ENCODE results near the gene EVI5L. TPM values are rescaled to one million over a fixed set of nuclear protein-coding genes. Genes with fewer than 3 reads are reported as not detected.

The EVI5L gene
- polyA plus RNA-seq, 1 of the 3 experiments (the other 2 are of a cell fraction), result 9.7 TPM

- ChIA-PET CTCF (interaction anchor here (1.5 to 2.1 kb wide), 2 partner anchors 8 to 59 kb away, joined by 5 to 9 read pairs; partner anchors contain the start of gene MAP2K7), POLR2A (no interaction called here)
- Histone ChIP-seq H3K9ac (no peak overlapping the region), H3K27ac (ENCODE audit: low read depth in 2 of 2, low read length in 1 of 2) (no peak overlapping the region), H4K20me1 (ENCODE audit: insufficient read depth) (peaks cover 10% of the 10 kb centered on the region), H3K79me2 (ENCODE audit: insufficient read depth) (peaks cover 12% of the 10 kb centered on the region; the same call in 1 of the 2 replicates), H3F3A (replicated peaks; ENCODE audit: insufficient read depth) (peaks cover 6% of the 10 kb centered on the region), H3K4me2 (no peak overlapping the region), H3K36me3 (replicated peaks in 1 of 2; ENCODE audit: control insufficient read depth in 1 of 2, insufficient read depth in 2 of 2, low read length in 1 of 2) (peaks cover 0 to 35% of the 10 kb centered on the region in 2 experiments), H2AFZ (ENCODE audit: low read depth) (no peak overlapping the region), H3K9me3 (no peaks in the 10 kb centered on the region), H3K27me3 (ENCODE audit: insufficient read depth) (peaks cover 7% of the 10 kb centered on the region; the same call in 1 of the 2 replicates), H3K9me2 (no peaks in the 10 kb centered on the region), H3K4me3 (ENCODE audit: low read depth in 2 of 2, low read length in 1 of 2) (no peak overlapping the region), H3K4me1 (ENCODE audit: control insufficient read depth in 1 of 2, insufficient read depth in 2 of 2, low read depth in 1 of 2, low read length in 1 of 2) (peaks cover 0 to 5% of the 10 kb centered on the region in 2 experiments; a peak in 2 of 4 replicates)
- no peak for DNase-seq
- WGBS (ENCODE audit: low lambda C conversion rate), result 96% methylated on average over 16 of the region's 31 CpGs
- TF ChIP-seq CHD2 (IDR thresholded peaks at IDR 0.05; ENCODE audit: low read length, partially characterized antibody), result no peak
- no peak for TF ChIP-seq RAD21 (IDR thresholded peaks at IDR 0.05; ENCODE audit: low read length)
- TF ChIP-seq JUND (IDR thresholded peaks at IDR 0.05), result no peak
- TF ChIP-seq, protein P1, sequence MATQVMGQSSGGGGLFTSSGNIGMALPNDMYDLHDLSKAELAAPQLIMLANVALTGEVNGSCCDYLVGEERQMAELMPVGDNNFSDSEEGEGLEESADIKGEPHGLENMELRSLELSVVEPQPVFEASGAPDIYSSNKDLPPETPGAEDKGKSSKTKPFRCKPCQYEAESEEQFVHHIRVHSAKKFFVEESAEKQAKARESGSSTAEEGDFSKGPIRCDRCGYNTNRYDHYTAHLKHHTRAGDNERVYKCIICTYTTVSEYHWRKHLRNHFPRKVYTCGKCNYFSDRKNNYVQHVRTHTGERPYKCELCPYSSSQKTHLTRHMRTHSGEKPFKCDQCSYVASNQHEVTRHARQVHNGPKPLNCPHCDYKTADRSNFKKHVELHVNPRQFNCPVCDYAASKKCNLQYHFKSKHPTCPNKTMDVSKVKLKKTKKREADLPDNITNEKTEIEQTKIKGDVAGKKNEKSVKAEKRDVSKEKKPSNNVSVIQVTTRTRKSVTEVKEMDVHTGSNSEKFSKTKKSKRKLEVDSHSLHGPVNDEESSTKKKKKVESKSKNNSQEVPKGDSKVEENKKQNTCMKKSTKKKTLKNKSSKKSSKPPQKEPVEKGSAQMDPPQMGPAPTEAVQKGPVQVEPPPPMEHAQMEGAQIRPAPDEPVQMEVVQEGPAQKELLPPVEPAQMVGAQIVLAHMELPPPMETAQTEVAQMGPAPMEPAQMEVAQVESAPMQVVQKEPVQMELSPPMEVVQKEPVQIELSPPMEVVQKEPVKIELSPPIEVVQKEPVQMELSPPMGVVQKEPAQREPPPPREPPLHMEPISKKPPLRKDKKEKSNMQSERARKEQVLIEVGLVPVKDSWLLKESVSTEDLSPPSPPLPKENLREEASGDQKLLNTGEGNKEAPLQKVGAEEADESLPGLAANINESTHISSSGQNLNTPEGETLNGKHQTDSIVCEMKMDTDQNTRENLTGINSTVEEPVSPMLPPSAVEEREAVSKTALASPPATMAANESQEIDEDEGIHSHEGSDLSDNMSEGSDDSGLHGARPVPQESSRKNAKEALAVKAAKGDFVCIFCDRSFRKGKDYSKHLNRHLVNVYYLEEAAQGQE (IDR thresholded peaks at IDR 0.05; ENCODE audit: low read depth, low read length), result no peak
- no peak for TF ChIP-seq YY1 (IDR thresholded peaks at IDR 0.05; ENCODE audit: low read depth)
- TF ChIP-seq, protein P2, sequence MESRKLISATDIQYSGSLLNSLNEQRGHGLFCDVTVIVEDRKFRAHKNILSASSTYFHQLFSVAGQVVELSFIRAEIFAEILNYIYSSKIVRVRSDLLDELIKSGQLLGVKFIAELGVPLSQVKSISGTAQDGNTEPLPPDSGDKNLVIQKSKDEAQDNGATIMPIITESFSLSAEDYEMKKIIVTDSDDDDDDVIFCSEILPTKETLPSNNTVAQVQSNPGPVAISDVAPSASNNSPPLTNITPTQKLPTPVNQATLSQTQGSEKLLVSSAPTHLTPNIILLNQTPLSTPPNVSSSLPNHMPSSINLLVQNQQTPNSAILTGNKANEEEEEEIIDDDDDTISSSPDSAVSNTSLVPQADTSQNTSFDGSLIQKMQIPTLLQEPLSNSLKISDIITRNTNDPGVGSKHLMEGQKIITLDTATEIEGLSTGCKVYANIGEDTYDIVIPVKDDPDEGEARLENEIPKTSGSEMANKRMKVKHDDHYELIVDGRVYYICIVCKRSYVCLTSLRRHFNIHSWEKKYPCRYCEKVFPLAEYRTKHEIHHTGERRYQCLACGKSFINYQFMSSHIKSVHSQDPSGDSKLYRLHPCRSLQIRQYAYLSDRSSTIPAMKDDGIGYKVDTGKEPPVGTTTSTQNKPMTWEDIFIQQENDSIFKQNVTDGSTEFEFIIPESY (IDR thresholded peaks at IDR 0.05; ENCODE audit: borderline replicate concordance, low read depth), result no peak
- TF ChIP-seq GABPA (IDR thresholded peaks at IDR 0.05; ENCODE audit: low read depth), result no peak
- TF ChIP-seq RCOR1 (IDR thresholded peaks at IDR 0.05; ENCODE audit: low read length), result no peak
- no peak for TF ChIP-seq GATA2 (CRISPR knock-in tag; IDR thresholded peaks at IDR 0.05)
- no peak for TF ChIP-seq MEF2A (IDR thresholded peaks at IDR 0.05; ENCODE audit: borderline replicate concordance, low read depth)
- TF ChIP-seq ELF1 (IDR thresholded peaks at IDR 0.05), result no peak
- TF ChIP-seq, protein P3, sequence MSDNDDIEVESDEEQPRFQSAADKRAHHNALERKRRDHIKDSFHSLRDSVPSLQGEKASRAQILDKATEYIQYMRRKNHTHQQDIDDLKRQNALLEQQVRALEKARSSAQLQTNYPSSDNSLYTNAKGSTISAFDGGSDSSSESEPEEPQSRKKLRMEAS (IDR thresholded peaks at IDR 0.05; ENCODE audit: low read depth), result no peak
- no peak for TF ChIP-seq TEAD4 (IDR thresholded peaks at IDR 0.05; ENCODE audit: borderline replicate concordance, insufficient read depth)
- TF ChIP-seq, protein P4, sequence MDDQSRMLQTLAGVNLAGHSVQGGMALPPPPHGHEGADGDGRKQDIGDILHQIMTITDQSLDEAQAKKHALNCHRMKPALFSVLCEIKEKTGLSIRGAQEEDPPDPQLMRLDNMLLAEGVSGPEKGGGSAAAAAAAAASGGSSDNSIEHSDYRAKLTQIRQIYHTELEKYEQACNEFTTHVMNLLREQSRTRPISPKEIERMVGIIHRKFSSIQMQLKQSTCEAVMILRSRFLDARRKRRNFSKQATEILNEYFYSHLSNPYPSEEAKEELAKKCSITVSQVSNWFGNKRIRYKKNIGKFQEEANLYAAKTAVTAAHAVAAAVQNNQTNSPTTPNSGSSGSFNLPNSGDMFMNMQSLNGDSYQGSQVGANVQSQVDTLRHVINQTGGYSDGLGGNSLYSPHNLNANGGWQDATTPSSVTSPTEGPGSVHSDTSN (IDR thresholded peaks at IDR 0.05), result no peak
- TF ChIP-seq TAF1 (IDR thresholded peaks at IDR 0.05; ENCODE audit: borderline replicate concordance, low read depth, low read length), result no peak
- TF ChIP-seq TCF12 (IDR thresholded peaks at IDR 0.05), result no peak
- no peak for TF ChIP-seq POLR2AphosphoS5 (IDR thresholded peaks at IDR 0.05; ENCODE audit: low read depth, low read length)
These were observed 82.2 kb downstream of the EVI5L start for GRCh38 chr19:7912144-7912696.
